ENCODE measurements around the gene B4GALNT3.

DNA sequence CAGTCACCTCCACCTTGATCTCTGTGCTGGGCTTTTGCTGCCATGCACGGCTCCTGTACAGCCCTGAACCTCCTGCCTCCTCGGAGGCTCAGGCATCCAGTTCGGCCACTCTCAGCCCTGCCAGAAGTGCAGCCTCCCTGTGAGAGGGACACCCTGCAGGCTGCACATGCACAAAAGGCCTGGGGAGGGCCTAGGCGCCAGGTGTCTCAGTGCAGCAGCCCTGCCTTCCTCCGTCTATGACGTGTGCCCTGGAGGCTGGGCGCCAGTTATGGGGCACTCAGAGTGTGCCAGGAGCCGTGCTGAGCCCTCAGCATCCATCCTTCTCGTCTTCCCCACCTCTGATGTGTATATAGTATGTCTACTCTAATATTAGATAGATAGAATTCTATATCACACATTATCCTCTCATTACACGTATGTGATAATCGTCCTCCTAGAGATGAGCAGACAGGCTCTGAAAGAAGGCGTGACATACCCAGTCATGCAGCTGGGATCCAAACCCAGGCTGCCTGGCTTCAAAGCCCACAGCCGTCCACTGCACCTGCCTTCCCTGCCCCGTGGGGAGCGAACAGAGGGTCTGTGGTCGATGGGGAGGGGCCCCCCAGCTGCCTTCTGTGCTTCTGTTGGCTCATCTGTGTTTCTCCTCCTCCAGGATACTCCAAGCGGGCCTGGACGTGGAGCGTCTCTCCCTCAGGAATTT, 101.1 kb downstream of the B4GALNT3 start:
- TF ChIP-seq EZH2phosphoT487 (IDR thresholded peaks at IDR 0.05; ENCODE audit: insufficient read depth, low read depth) (no peak), EZH2 (IDR thresholded peaks at IDR 0.05; ENCODE audit: insufficient read depth, poor library complexity, severe bottlenecking) (no peak)
